ENCODE results near the gene ABI3BP. TPM values are rescaled to one million over a fixed set of nuclear protein-coding genes. Genes with fewer than 3 reads are reported as not detected.

The ABI3BP gene
- total RNA-seq, 1 experiment from 2014 or later, result 5.2 TPM

DNA sequence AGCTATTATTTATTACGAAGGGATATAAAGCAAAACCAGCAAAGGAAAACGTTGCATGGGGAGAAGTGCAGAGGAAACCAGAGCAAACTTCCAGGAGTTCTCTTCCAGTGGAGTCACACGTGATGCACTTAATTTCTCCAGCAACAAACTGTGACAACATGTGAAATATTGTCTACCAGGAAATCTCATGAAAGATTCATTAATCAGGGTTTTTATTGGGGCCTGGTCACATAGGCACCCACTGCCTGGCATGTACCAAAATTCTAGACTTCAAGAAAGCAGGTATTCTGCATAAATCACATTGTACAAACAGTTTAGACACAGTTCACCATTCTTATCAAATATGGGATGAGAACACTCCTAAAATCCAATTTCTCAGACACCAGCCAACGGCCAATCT is 289.4 kb downstream of the ABI3BP start:
- peaks cover 10% of the 10 kb centered on the region for H3K4me1 Mint-ChIP-seq (ENCODE audit: low read depth, unreplicated experiment)
- no peak overlapping the region for H3K27ac Mint-ChIP-seq (ENCODE audit: unreplicated experiment)
- no peaks in the 10 kb centered on the region for H3K9me3 Mint-ChIP-seq (ENCODE audit: low read depth, unreplicated experiment)
- CTCF ChIA-PET, result interaction anchor here (0.7 kb wide), 1 partner anchor 42 kb away, joined by 3 read pairs; no protein-coding TSS in a partner anchor
- peaks cover 5% of the 10 kb centered on the region for H3K36me3 Mint-ChIP-seq (ENCODE audit: insufficient read depth, unreplicated experiment)
- BruUV-seq (replicated peaks), result no TSS peak
- TF ChIP-seq, protein P1, sequence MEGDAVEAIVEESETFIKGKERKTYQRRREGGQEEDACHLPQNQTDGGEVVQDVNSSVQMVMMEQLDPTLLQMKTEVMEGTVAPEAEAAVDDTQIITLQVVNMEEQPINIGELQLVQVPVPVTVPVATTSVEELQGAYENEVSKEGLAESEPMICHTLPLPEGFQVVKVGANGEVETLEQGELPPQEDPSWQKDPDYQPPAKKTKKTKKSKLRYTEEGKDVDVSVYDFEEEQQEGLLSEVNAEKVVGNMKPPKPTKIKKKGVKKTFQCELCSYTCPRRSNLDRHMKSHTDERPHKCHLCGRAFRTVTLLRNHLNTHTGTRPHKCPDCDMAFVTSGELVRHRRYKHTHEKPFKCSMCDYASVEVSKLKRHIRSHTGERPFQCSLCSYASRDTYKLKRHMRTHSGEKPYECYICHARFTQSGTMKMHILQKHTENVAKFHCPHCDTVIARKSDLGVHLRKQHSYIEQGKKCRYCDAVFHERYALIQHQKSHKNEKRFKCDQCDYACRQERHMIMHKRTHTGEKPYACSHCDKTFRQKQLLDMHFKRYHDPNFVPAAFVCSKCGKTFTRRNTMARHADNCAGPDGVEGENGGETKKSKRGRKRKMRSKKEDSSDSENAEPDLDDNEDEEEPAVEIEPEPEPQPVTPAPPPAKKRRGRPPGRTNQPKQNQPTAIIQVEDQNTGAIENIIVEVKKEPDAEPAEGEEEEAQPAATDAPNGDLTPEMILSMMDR (IDR thresholded peaks at IDR 0.05; ENCODE audit: unreplicated experiment), result no peak
- no peak for DNase-seq
- H3K27me3 Mint-ChIP-seq (ENCODE audit: unreplicated experiment), result no peaks in the 10 kb centered on the region
- intact Hi-C loops (cut with micrococcal nuclease; ENCODE audit: unreplicated experiment), result no loop called here
- no peak overlapping the region for H3K4me3 Mint-ChIP-seq (ENCODE audit: low read depth, unreplicated experiment)

DNA sequence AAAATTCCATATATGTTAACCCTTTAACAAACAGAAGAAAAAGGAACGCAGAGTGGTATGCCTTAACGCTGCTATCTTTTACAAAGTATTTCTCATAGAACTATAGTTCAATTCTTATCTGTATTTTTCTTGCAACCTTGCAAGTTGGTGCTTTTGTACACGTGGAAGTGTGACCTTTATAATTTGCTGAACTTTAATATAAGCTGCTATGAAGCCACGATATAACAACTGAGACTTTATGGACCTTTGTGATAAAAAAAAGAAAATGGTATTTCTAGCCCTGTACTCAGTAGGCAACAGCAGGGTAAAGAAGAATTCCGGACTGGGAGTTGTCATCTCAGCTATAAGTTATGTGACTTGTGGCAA is 290.3 kb downstream of the ABI3BP start:
- Mint-ChIP-seq H3K27ac (ENCODE audit: unreplicated experiment) (no peak overlapping the region), H3K9me3 (ENCODE audit: low read depth, unreplicated experiment) (no peaks in the 10 kb centered on the region), H3K27me3 (ENCODE audit: unreplicated experiment) (no peaks in the 10 kb centered on the region), H3K36me3 (ENCODE audit: insufficient read depth, unreplicated experiment) (no peaks in the 10 kb centered on the region), H3K4me3 (ENCODE audit: low read depth, unreplicated experiment) (no peak overlapping the region), H3K4me1 (ENCODE audit: low read depth, unreplicated experiment) (peaks cover 11% of the 10 kb centered on the region)
- DNase-seq, result no peak
- CTCF ChIA-PET, result no interaction called here
- TF ChIP-seq, protein P1 (IDR thresholded peaks at IDR 0.05; ENCODE audit: unreplicated experiment), result no peak
- intact Hi-C loops (cut with micrococcal nuclease; ENCODE audit: unreplicated experiment), result no loop called here
- no TSS peak for BruUV-seq (replicated peaks)

DNA sequence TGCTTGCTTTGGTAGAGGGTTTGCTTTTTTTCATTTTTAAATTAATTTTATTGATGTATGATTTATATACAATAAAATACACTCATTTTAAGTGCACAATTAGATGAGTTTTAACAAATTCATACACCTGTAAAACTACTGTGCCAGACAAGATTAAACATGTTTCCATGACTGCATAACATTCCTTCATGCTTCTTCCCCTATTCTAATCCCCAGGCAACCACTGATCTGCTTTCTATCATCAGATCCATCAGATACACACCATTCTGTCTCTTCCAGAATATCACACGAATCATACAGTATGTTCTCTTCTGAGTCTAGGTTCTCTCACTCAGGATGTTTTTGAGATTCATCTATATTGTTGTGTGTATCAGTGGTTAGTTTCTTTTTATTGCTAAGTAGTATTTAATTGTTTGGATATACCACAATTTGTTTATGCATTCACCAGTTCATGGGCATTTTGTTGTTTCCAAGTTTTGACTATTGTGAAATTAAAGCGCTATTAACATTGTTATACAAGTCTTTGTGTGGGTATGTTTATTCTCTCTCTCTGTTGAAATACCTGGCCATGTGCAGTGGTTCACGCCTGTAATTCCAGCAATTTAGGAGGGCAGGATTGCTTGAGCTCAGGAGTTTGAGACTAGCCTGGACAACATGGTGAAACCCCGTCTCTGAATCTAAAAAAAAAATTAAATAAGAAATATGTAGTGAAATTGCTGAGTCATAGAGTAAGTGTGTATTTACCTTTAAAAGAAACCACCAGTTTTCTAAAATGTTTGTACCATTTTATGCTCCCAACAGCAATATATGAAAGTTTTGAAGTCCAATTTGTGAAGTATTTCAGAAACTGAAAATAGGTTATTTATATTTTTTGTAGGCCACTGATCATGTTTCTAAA is 290.9 kb downstream of the ABI3BP start:
- Mint-ChIP-seq H3K4me1 (ENCODE audit: low read depth, unreplicated experiment) (peaks cover 17% of the 10 kb centered on the region), H3K9me3 (ENCODE audit: low read depth, unreplicated experiment) (no peaks in the 10 kb centered on the region), H3K4me3 (ENCODE audit: low read depth, unreplicated experiment) (no peak overlapping the region), H3K36me3 (ENCODE audit: insufficient read depth, unreplicated experiment) (no peaks in the 10 kb centered on the region), H3K27ac (ENCODE audit: unreplicated experiment) (no peak overlapping the region), H3K27me3 (ENCODE audit: unreplicated experiment) (no peaks in the 10 kb centered on the region)
- intact Hi-C loops (cut with micrococcal nuclease; ENCODE audit: unreplicated experiment), result no loop called here
- TF ChIP-seq, protein P1 (IDR thresholded peaks at IDR 0.05; ENCODE audit: unreplicated experiment), result no peak
- no TSS peak for BruUV-seq (replicated peaks)
- CTCF ChIA-PET, result no interaction called here
- no peak for DNase-seq

DNA sequence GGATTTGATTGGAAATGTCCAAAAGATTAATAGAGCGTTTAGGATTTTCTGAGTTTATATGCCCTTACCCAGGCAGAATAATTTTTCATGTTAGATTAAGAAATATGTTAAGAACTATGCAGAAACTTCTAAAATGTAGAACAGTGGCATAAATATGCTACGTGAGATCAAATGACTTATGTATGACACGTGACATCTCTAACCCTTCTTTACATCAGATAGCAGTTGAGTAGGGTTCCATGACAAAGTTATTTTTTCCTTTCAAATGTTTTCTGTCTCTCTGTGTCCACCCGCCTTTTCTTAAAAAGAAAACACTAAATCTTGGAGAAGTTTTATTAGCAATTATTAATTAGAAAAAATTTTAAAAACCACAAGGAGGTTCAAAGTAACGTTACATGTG is 292.5 kb downstream of the ABI3BP start:
- no peaks in the 10 kb centered on the region for H3K36me3 Mint-ChIP-seq (ENCODE audit: insufficient read depth, unreplicated experiment)
- DNase-seq, result no peak
- no peaks in the 10 kb centered on the region for H3K9me3 Mint-ChIP-seq (ENCODE audit: low read depth, unreplicated experiment)
- TF ChIP-seq, protein P1 (IDR thresholded peaks at IDR 0.05; ENCODE audit: unreplicated experiment), result no peak
- no peaks in the 10 kb centered on the region for H3K27me3 Mint-ChIP-seq (ENCODE audit: unreplicated experiment)
- no TSS peak for BruUV-seq (replicated peaks)
- CTCF ChIA-PET, result interaction anchor here (0.6 kb wide), 1 partner anchor 27 kb away, joined by 4 read pairs; no protein-coding TSS in a partner anchor
- no peak overlapping the region for H3K4me3 Mint-ChIP-seq (ENCODE audit: low read depth, unreplicated experiment)
- peaks cover 34% of the 10 kb centered on the region for H3K4me1 Mint-ChIP-seq (ENCODE audit: low read depth, unreplicated experiment)
- intact Hi-C loops (cut with micrococcal nuclease; ENCODE audit: unreplicated experiment), result no loop called here
- no peak overlapping the region for H3K27ac Mint-ChIP-seq (ENCODE audit: unreplicated experiment)

Data from Calu3 (cell line).